ENCODE data around the gene LRP11.

GRCh38 chr6:149782337-149782736, 81.8 kb downstream of the LRP11 start:
- TF ChIP-seq POLR2A (IDR thresholded peaks at IDR 0.05) (no peak), CTCF (IDR thresholded peaks at IDR 0.05) (no peak)
